ENCODE data around the gene PSMC3.

- TF ChIP-seq CTCF (IDR thresholded peaks at IDR 0.05) (no peak), EZH2 (IDR thresholded peaks at IDR 0.05; ENCODE audit: borderline replicate concordance, insufficient read depth, low read depth, low read length, poor library complexity, severe bottlenecking) (no peak)
These were observed 16.3 kb upstream of the PSMC3 start for GRCh38 chr11:47442514-47442913.
